Measurements from ENCODE around the gene CLDN3. TPM values are rescaled to one million over a fixed set of nuclear protein-coding genes. Genes with fewer than 3 reads are reported as not detected.

Gene CLDN3
- total RNA-seq, 1 experiment from 2014 or later = 16.5 TPM

GRCh38 chr7:73742338-73742752 lies 27.7 kb downstream of the CLDN3 start:
- Histone ChIP-seq H2AK5ac (ENCODE audit: insufficient read length, low read length) (peak overlapping the region; percentile 13), H2BK12ac (ENCODE audit: insufficient read length, low read depth, low read length) (peak overlapping the region; percentile 92), H3K23ac (ENCODE audit: insufficient read length, low read depth, low read length) (no peak overlapping the region), H2BK120ac (ENCODE audit: low read depth, low read length, poor library complexity, severe bottlenecking) (peak overlapping the region; percentile 84), H3K27me3 (ENCODE audit: insufficient read depth, low read length) (no peaks in the 10 kb centered on the region; the same call in 1 of the 2 replicates), H3K23me2 (ENCODE audit: insufficient read length, low read depth, low read length, poor library complexity, severe bottlenecking) (peaks cover 10% of the 10 kb centered on the region), H3T11ph (ENCODE audit: low read length) (peak overlapping the region; percentile 86), H4K91ac (ENCODE audit: insufficient read length, low read depth, low read length) (peak overlapping the region; percentile 93), H3K9ac (ENCODE audit: extremely low read depth, insufficient read length, low read length) (peak overlapping the region; percentile 36), H4K20me1 (ENCODE audit: control insufficient read depth, insufficient read depth, insufficient read length) (no peaks in the 10 kb centered on the region), H3K4me1 (ENCODE audit: insufficient read depth, low read length) (peaks cover 8% of the 10 kb centered on the region; the same call in 1 of the 2 replicates), H2BK15ac (ENCODE audit: low read depth, low read length) (no peak overlapping the region), H2BK20ac (ENCODE audit: low read depth, low read length, poor library complexity, severe bottlenecking) (no peak overlapping the region), H3K27ac (ENCODE audit: insufficient read length, low read depth, low read length) (no peak overlapping the region), H4K8ac (replicated peaks; ENCODE audit: insufficient read length, low read depth, low read length) (peak overlapping the region; percentile 40), H3K56ac (ENCODE audit: insufficient read length, low read depth, low read length) (no peak overlapping the region), H3K18ac (ENCODE audit: insufficient read length, low read depth, low read length) (peak overlapping the region; percentile 98), H3K4ac (ENCODE audit: low read depth, low read length) (peak overlapping the region; percentile 85), H3K79me2 (ENCODE audit: insufficient read depth, low read length) (no peaks in the 10 kb centered on the region), H4K5ac (ENCODE audit: insufficient read length, low read depth, low read length) (peak overlapping the region; percentile 96), H3K79me1 (ENCODE audit: insufficient read depth, low read depth, low read length, poor library complexity, severe bottlenecking) (no peaks in the 10 kb centered on the region), H3K9me3 (ENCODE audit: control insufficient read depth, low read depth, low read length) (no peaks in the 10 kb centered on the region), H3K14ac (ENCODE audit: insufficient read depth, low read length) (peak overlapping the region; percentile 96), H3K4me2 (ENCODE audit: insufficient read depth, insufficient read length, low read length) (peak overlapping the region; percentile 17), H2AFZ (ENCODE audit: low read length) (no peak overlapping the region), H2BK5ac (ENCODE audit: insufficient read length, low read length) (peak overlapping the region; percentile 7)
- no CpG with 5 or more reads among the region's 7 CpGs for WGBS (ENCODE audit: extremely low coverage, insufficient read length, low lambda C conversion rate)
- peaks cover 0 to 8% (median 0%) of the 10 kb centered on the region in 3 experiments; a peak in 4 of 7 replicates for H3K36me3 Mint-ChIP-seq (ENCODE audit: insufficient read depth in 1 of 3, low read depth in 3 of 3)
- peak; percentile 32; the same call in 1 of the 3 replicates for TF ChIP-seq CTCF (conservative IDR thresholded peaks at IDR 0.05)
- H3K4me3 Mint-ChIP-seq = peak overlapping the region; percentile 37 to 67
- H3K27me3 Mint-ChIP-seq (ENCODE audit: low read depth) = peaks cover 15% of the 10 kb centered on the region
- H3K27ac Mint-ChIP-seq = peak overlapping the region; percentile 93 to 100 (median 99)
- peaks cover 36 to 47% of the 10 kb centered on the region in 2 experiments for H3K4me1 Mint-ChIP-seq
- DNase-seq = peak; percentile 80
- H3K9me3 Mint-ChIP-seq = peaks cover 0 to 2% of the 10 kb centered on the region in 2 experiments; a peak in 1 of 5 replicates
